T-cell (primary cell): ENCODE measurements around the gene MED12L. TPM values are rescaled to one million over a fixed set of nuclear protein-coding genes. Genes with fewer than 3 reads are reported as not detected.
A peak's percentile ranks its signal among the peaks of the same experiment; 100 is the strongest.

Experiments used
- ATAC-seq, 4 experiments: fragments of 200-7000 bp in 3 of 4; fragments of 150-1000 bp in 1 of 4; cut with Tn5 transposase; replicated peaks in 1 of 4; 1 replicate in 3 of 4; 2 replicates in 1 of 4; pipeline ENCODE4 v1.10.0; 2021; ENCODE audit warnings: moderate library complexity in 3 of 4, mild to moderate bottlenecking in 2 of 4, moderate number of reproducible peaks in 1 of 4
- CTCF ChIA-PET, 2 donors: fragments of 300-600 bp; sonication (Branson Sonifier 250); formaldehyde crosslinking; loops; one replicate each; lab custom pipeline; 2022; ENCODE audit warnings: antibody characterized with exemption in 2 of 2; lab: Charles Lee
- POLR2A ChIA-PET, 2 donors: fragments of 300-600 bp; sonication (Branson Sonifier 250); formaldehyde crosslinking; loops; one replicate each; lab custom pipeline; 2022; ENCODE audit warnings: antibody characterized with exemption in 2 of 2; lab: Charles Lee
- DNase-seq, 35 experiments: peaks; one replicate each; pipeline versions ENCODE4 v3.0.0 to v3.0.0-alpha.2; 2013 to 2023
- H3K27ac ChIP-seq: one replicate; pipeline ENCODE4 v1.5.1; 2013; ENCODE audit warnings: low read length
- H3K27me3 ChIP-seq, 2 experiments: replicated peaks in 1 of 2; 1 replicate in 1 of 2; 2 replicates in 1 of 2; pipeline versions ENCODE4 v1.6.1 to v1.7.0; 2013; ENCODE audit warnings: low read length in 1 of 2, mixed read lengths in 1 of 2; ENCODE audit not compliant: control insufficient read depth in 2 of 2, insufficient read depth in 2 of 2; ENCODE audit errors: extremely low read depth in 1 of 2
- H3K36me3 ChIP-seq, 2 donors: 1 replicate in 1 of 2; 2 replicates in 1 of 2; pipeline versions ENCODE4 v1.6.1 to v1.7.0; 2013; ENCODE audit warnings: low read length in 1 of 2; ENCODE audit not compliant: control insufficient read depth in 2 of 2, insufficient read depth in 1 of 2; ENCODE audit errors: extremely low read depth in 1 of 2
- H3K4me1 ChIP-seq, 2 experiments: 1 replicate in 1 of 2; 2 replicates in 1 of 2; pipeline versions ENCODE4 v1.6.1 to v1.7.0; 2013; ENCODE audit warnings: low read length in 2 of 2, mixed read lengths in 1 of 2; ENCODE audit not compliant: insufficient read depth in 2 of 2, control insufficient read depth in 1 of 2; ENCODE audit errors: extremely low read depth in 1 of 2
- H3K4me3 ChIP-seq, 2 donors: 1 replicate in 1 of 2; 2 replicates in 1 of 2; pipeline versions ENCODE4 v1.5.1 to v1.7.0; 2013; ENCODE audit warnings: mild to moderate bottlenecking in 2 of 2, low read length in 1 of 2, moderate library complexity in 1 of 2; ENCODE audit not compliant: control insufficient read depth in 1 of 2; ENCODE audit errors: extremely low read depth in 1 of 2
- H3K9me3 ChIP-seq: 2 replicates; pipeline ENCODE4 v1.7.0; 2013
- H3K27ac Mint-ChIP-seq, 2 donors: one replicate each; pipeline ENCODE4 v1.8.0; 2020 to 2021; ENCODE audit warnings: mild to moderate bottlenecking in 2 of 2, mixed read lengths in 2 of 2
- H3K27me3 Mint-ChIP-seq, 2 donors: one replicate each; pipeline ENCODE4 v1.8.0; 2021 to 2022; ENCODE audit warnings: mixed read lengths in 2 of 2
- H3K36me3 Mint-ChIP-seq: one replicate; pipeline ENCODE4 v1.8.0; 2021; ENCODE audit warnings: mixed read lengths
- H3K4me1 Mint-ChIP-seq, 3 donors: one replicate each; pipeline ENCODE4 v1.8.0; 2020 to 2022; ENCODE audit warnings: mixed read lengths in 3 of 3, mild to moderate bottlenecking in 1 of 3
- H3K4me3 Mint-ChIP-seq, 3 donors: one replicate each; pipeline ENCODE4 v1.8.0; 2020 to 2022; ENCODE audit warnings: mild to moderate bottlenecking in 3 of 3, mixed read lengths in 3 of 3, moderate library complexity in 3 of 3
- H3K9me3 Mint-ChIP-seq, 3 donors: one replicate each; pipeline ENCODE4 v1.8.0; 2020 to 2022; ENCODE audit warnings: mixed read lengths in 3 of 3
- WGBS: methylation state at CpG from one replicate; pipeline ENCODE4 v1.1.5; 2013; ENCODE audit warnings: missing lambda C conversion rate; ENCODE audit not compliant: insufficient coverage; 5-methylcytosine and 5-hydroxymethylcytosine counted together
- total RNA-seq, 35 experiments: library from RNA in 6 of 35; stranded (reverse) in 6 of 35; fragments of 120-200 nt in 1 of 35; gene quantifications; one replicate each; pipeline versions ENCODE4 v1.2.1 to v1.2.4 and lab custom pipeline; 2013 to 2026

Gene MED12L
- total RNA-seq, 5 donors from 2014 or later (not counting 1 experiment from before 2014, with no cell fraction given): 0.55 to 2.1 (median 0.66) TPM

- no peaks in the 10 kb centered on the region for H3K36me3 ChIP-seq
- POLR2A ChIA-PET: interaction anchor here in 1 of 2 donors (0.6 kb wide), 1 partner anchor 1243 kb away, joined by 3 read pairs; no protein-coding TSS in a partner anchor
- Mint-ChIP-seq H3K27me3 (peaks cover 1 to 3% of the 10 kb centered on the region in 2 donors), H3K9me3 (no peaks in the 10 kb centered on the region), H3K36me3 (no peaks in the 10 kb centered on the region), H3K27ac (no peak overlapping the region), H3K4me1 (peaks cover 13 to 30% (median 18%) of the 10 kb centered on the region in 3 donors), H3K4me3 (no peak overlapping the region)
- H3K4me3 ChIP-seq: no peak overlapping the region
- CTCF ChIA-PET: interaction anchor here (0.6 to 1.5 kb wide), 3 partner anchors 13 to 37 kb away, joined by 3 to 4 read pairs (median 4); partner anchors contain the start of gene P2RY14 (in 1 of the 2)
- no peak overlapping the region for H3K27ac ChIP-seq
- DNase-seq: peak in 3 of 35 experiments; percentile 3 to 48 (median 6)
- H3K27me3 ChIP-seq: no peaks in the 10 kb centered on the region
- peak in 1 of 4 experiments; percentile 42 for ATAC-seq
- WGBS: 100% methylated on average over 2 of the region's 5 CpGs
- peaks cover 4 to 5% of the 10 kb centered on the region in 2 experiments for H3K4me1 ChIP-seq
- no peaks in the 10 kb centered on the region for H3K9me3 ChIP-seq
Observed at GRCh38 chr3:151265866-151266265, 180.4 kb downstream of the MED12L start.

- no peaks in the 10 kb centered on the region for H3K9me3 ChIP-seq
- H3K4me1 Mint-ChIP-seq: peaks cover 13 to 30% (median 18%) of the 10 kb centered on the region in 3 donors
- H3K27me3 ChIP-seq: no peaks in the 10 kb centered on the region
- no peaks in the 10 kb centered on the region for H3K36me3 ChIP-seq
- peaks cover 0 to 3% of the 10 kb centered on the region in 2 donors for H3K27me3 Mint-ChIP-seq
- H3K4me3 ChIP-seq: no peak overlapping the region
- ATAC-seq: no peak
- WGBS: no CpG with 5 or more reads among the region's 1 CpG
- no peak for DNase-seq
- no peak overlapping the region for H3K27ac Mint-ChIP-seq
- ChIA-PET CTCF (interaction anchor here (0.9 to 2.7 kb wide), 6 partner anchors 12 to 111 kb away, joined by 3 to 10 read pairs (median 4); partner anchors contain the start of gene P2RY14 (in 1 of the 2)), POLR2A (no interaction called here)
- peaks cover 4 to 5% of the 10 kb centered on the region in 2 experiments for H3K4me1 ChIP-seq
- no peak overlapping the region for H3K27ac ChIP-seq
- no peaks in the 10 kb centered on the region for H3K36me3 Mint-ChIP-seq
- H3K4me3 Mint-ChIP-seq: no peak overlapping the region
- no peaks in the 10 kb centered on the region for H3K9me3 Mint-ChIP-seq
Observed at GRCh38 chr3:151267066-151267465, 181.6 kb downstream of the MED12L start.

GRCh38 chr3:151268267-151269235 lies 183.1 kb downstream of the MED12L start:
- peak in 18 of 35 experiments; percentile 2 to 54 (median 14) for DNase-seq
- ChIA-PET CTCF (interaction anchor here (0.9 to 2.7 kb wide), 7 partner anchors 10 to 112 kb away, joined by 3 to 10 read pairs (median 3); partner anchors contain the start of gene P2RY14 (in 1 of the 2)), POLR2A (interaction anchor here (0.5 to 1.1 kb wide), 5 partner anchors 10 to 47 kb away, joined by 3 to 4 read pairs (median 3); partner anchors contain the start of gene P2RY14 (in 2 of the 2))
- H3K27ac Mint-ChIP-seq: peak overlapping the region; percentile 87 to 91
- Histone ChIP-seq H3K4me3 (no peak overlapping the region), H3K36me3 (no peaks in the 10 kb centered on the region), H3K27me3 (no peaks in the 10 kb centered on the region), H3K4me1 (peaks cover 4 to 7% of the 10 kb centered on the region in 2 experiments), H3K27ac (peak overlapping the region; percentile 42), H3K9me3 (no peaks in the 10 kb centered on the region)
- H3K27me3 Mint-ChIP-seq: peaks cover 0 to 3% of the 10 kb centered on the region in 2 donors
- peak; percentile 50 to 81 (median 70) for ATAC-seq
- no CpG with 5 or more reads among the region's 11 CpGs for WGBS
- H3K4me1 Mint-ChIP-seq: peaks cover 13 to 30% (median 19%) of the 10 kb centered on the region in 3 donors
- H3K36me3 Mint-ChIP-seq: no peaks in the 10 kb centered on the region
- no peaks in the 10 kb centered on the region for H3K9me3 Mint-ChIP-seq
- peak overlapping the region; percentile 49 to 61 (median 59) for H3K4me3 Mint-ChIP-seq

- Histone ChIP-seq H3K27ac (no peak overlapping the region), H3K4me3 (no peak overlapping the region), H3K4me1 (peaks cover 4 to 9% of the 10 kb centered on the region in 2 experiments), H3K9me3 (no peaks in the 10 kb centered on the region), H3K27me3 (no peaks in the 10 kb centered on the region), H3K36me3 (no peaks in the 10 kb centered on the region)
- WGBS: 100% methylated on average over 1 of the region's 5 CpGs
- no peak overlapping the region for H3K4me3 Mint-ChIP-seq
- peaks cover 16 to 32% (median 22%) of the 10 kb centered on the region in 3 donors for H3K4me1 Mint-ChIP-seq
- H3K27me3 Mint-ChIP-seq: peaks cover 0 to 3% of the 10 kb centered on the region in 2 donors
- POLR2A ChIA-PET: interaction anchor here in 1 of 2 donors (0.5 kb wide), 1 partner anchor 63 kb away, joined by 6 read pairs; no protein-coding TSS in a partner anchor
- H3K36me3 Mint-ChIP-seq: no peaks in the 10 kb centered on the region
- H3K9me3 Mint-ChIP-seq: no peaks in the 10 kb centered on the region
- ATAC-seq (no peak), DNase-seq (no peak)
- peak overlapping the region in 1 of 2 donors; percentile 13 for H3K27ac Mint-ChIP-seq
- CTCF ChIA-PET: interaction anchor here in 1 of 2 donors (0.6 kb wide), 1 partner anchor 13 kb away, joined by 3 read pairs; no protein-coding TSS in a partner anchor
Observed at GRCh38 chr3:151269631-151270030, 184.2 kb downstream of the MED12L start.

GRCh38 chr3:151275091-151275490 lies 189.6 kb downstream of the MED12L start:
- no peak for ATAC-seq
- Histone ChIP-seq H3K4me1 (peaks cover 14 to 37% of the 10 kb centered on the region in 2 experiments), H3K27me3 (no peaks in the 10 kb centered on the region), H3K9me3 (no peaks in the 10 kb centered on the region), H3K4me3 (no peak overlapping the region), H3K36me3 (no peaks in the 10 kb centered on the region), H3K27ac (no peak overlapping the region)
- CTCF ChIA-PET: interaction anchor here in 1 of 2 donors (0.8 kb wide), 1 partner anchor 9 kb away, joined by 3 read pairs; no protein-coding TSS in a partner anchor
- peak overlapping the region; percentile 20 to 94 for H3K27ac Mint-ChIP-seq
- H3K4me3 Mint-ChIP-seq: peak overlapping the region in 1 of 3 donors; percentile 31
- no peaks in the 10 kb centered on the region for H3K27me3 Mint-ChIP-seq
- WGBS: no CpG with 5 or more reads among the region's 5 CpGs
- H3K36me3 Mint-ChIP-seq: peaks cover 3% of the 10 kb centered on the region
- H3K4me1 Mint-ChIP-seq: peaks cover 40 to 48% (median 46%) of the 10 kb centered on the region in 3 donors
- no peaks in the 10 kb centered on the region for H3K9me3 Mint-ChIP-seq
- DNase-seq: no peak
- POLR2A ChIA-PET: no interaction called here
